MM.1S (cell line): Measurements from ENCODE around the gene RASAL2.

ENCODE experiments used
- DNase-seq: peaks from one replicate; pipeline ENCODE4 v3.0.0-alpha.2; 2015
- H2AFZ ChIP-seq: fragments of 300-600 bp; sonication (generic); 2 replicates; pipeline ENCODE4 v1.6.0; 2016; ENCODE audit warnings: antibody characterized with exemption, low read length
- H3F3A ChIP-seq: fragments of 300-600 bp; sonication (generic); 2 replicates; pipeline ENCODE4 v1.6.1; 2016; ENCODE audit warnings: mild to moderate bottlenecking, antibody characterized with exemption, low read length, moderate library complexity, mixed read lengths; ENCODE audit not compliant: insufficient read depth
- H3K27ac ChIP-seq: fragments of 300-600 bp; sonication (generic); 2 replicates; pipeline ENCODE4 v1.5.1; 2016; ENCODE audit warnings: mild to moderate bottlenecking, low read length
- H3K27me3 ChIP-seq: fragments of 300-600 bp; sonication (generic); replicated peaks from 2 replicates; pipeline ENCODE4 v1.6.0; 2016; ENCODE audit warnings: low read length; ENCODE audit not compliant: insufficient read depth
- H3K36me3 ChIP-seq: fragments of 300-600 bp; sonication (generic); replicated peaks from 2 replicates; pipeline ENCODE4 v1.6.1; 2016; ENCODE audit warnings: mild to moderate bottlenecking, low read length, mixed read lengths; ENCODE audit not compliant: insufficient read depth
- H3K4me1 ChIP-seq: fragments of 300-600 bp; sonication (generic); 2 replicates; pipeline ENCODE4 v1.6.1; 2016; ENCODE audit warnings: low read length, mixed read lengths
- H3K4me2 ChIP-seq: fragments of 300-600 bp; sonication (generic); 2 replicates; pipeline ENCODE4 v1.6.0; 2016; ENCODE audit warnings: low read depth, low read length
- H3K4me3 ChIP-seq: fragments of 300-600 bp; sonication (generic); 2 replicates; pipeline ENCODE4 v1.5.1; 2016; ENCODE audit warnings: low read length, mixed read lengths
- H3K79me2 ChIP-seq: fragments of 300-600 bp; sonication (generic); 2 replicates; pipeline ENCODE4 v1.6.1; 2016; ENCODE audit warnings: mixed run types, low read length, mixed read lengths
- H3K9ac ChIP-seq: fragments of 300-600 bp; sonication (generic); 2 replicates; pipeline ENCODE4 v1.6.1; 2016; ENCODE audit warnings: low read length, mixed read lengths
- H3K9me2 ChIP-seq: fragments of 300-600 bp; sonication (generic); replicated peaks from 2 replicates; pipeline ENCODE4 v1.6.1; 2016; ENCODE audit warnings: mild to moderate bottlenecking, low read length, mixed read lengths; ENCODE audit not compliant: insufficient read depth
- H3K9me3 ChIP-seq: fragments of 300-600 bp; sonication (generic); replicated peaks from 2 replicates; pipeline ENCODE4 v1.6.1; 2016; ENCODE audit warnings: mild to moderate bottlenecking, low read length, mixed read lengths; ENCODE audit not compliant: insufficient read depth
- H4K20me1 ChIP-seq: fragments of 300-600 bp; sonication (generic); 2 replicates; pipeline ENCODE4 v1.6.1; 2016; ENCODE audit warnings: mild to moderate bottlenecking, low read length, moderate library complexity, mixed read lengths; ENCODE audit not compliant: insufficient read depth
- CTCF ChIP-seq: fragments of 300-600 bp; sonication (generic); IDR thresholded peaks from 2 replicates; pipeline ENCODE4 v1.5.1; 2016; ENCODE audit warnings: antibody characterized with exemption, low read length, mixed read lengths
- EZH2 ChIP-seq: fragments of 300-600 bp; sonication (generic); optimal IDR thresholded peaks from 2 replicates; pipeline ENCODE3; 2017; ENCODE audit warnings: low read depth, mild to moderate bottlenecking, antibody characterized with exemption, low read length, mixed read lengths
- EZH2phosphoT487 ChIP-seq: fragments of 300-600 bp; sonication (generic); IDR thresholded peaks from 2 replicates; pipeline ENCODE4 v1.6.1; 2018; ENCODE audit warnings: antibody characterized with exemption, low read length

RASAL2 gene

GRCh38 chr1:178510155-178510554 lies 416.3 kb downstream of the RASAL2 start:
- Histone ChIP-seq H4K20me1 (no peaks in the 10 kb centered on the region), H3K27ac (no peak overlapping the region), H3K9me2 (no peaks in the 10 kb centered on the region), H3K9me3 (no peaks in the 10 kb centered on the region), H3K4me2 (no peak overlapping the region), H3K4me1 (no peaks in the 10 kb centered on the region), H3K9ac (no peak overlapping the region), H3F3A (no peaks in the 10 kb centered on the region), H3K79me2 (no peaks in the 10 kb centered on the region), H3K36me3 (no peaks in the 10 kb centered on the region), H2AFZ (no peak overlapping the region), H3K27me3 (no peaks in the 10 kb centered on the region), H3K4me3 (no peak overlapping the region)
- TF ChIP-seq EZH2phosphoT487 (no peak), EZH2 (no peak), CTCF (no peak)
- DNase-seq = no peak

- no peaks in the 10 kb centered on the region for H3K79me2 ChIP-seq
- H4K20me1 ChIP-seq = no peaks in the 10 kb centered on the region
- H3K27me3 ChIP-seq = no peaks in the 10 kb centered on the region
- no peak within 1 kb of the TSS for H3K27ac ChIP-seq
- H3F3A ChIP-seq = no peaks in the 10 kb centered on the region
- H3K9me3 ChIP-seq = no peaks in the 10 kb centered on the region
- H3K4me2 ChIP-seq = no peak within 1 kb of the TSS
- H3K9ac ChIP-seq = no peak within 1 kb of the TSS
- no peaks in the 10 kb centered on the region for H3K9me2 ChIP-seq
- no peaks in the 10 kb centered on the region for H3K36me3 ChIP-seq
- no peaks in the 10 kb centered on the region for H3K4me1 ChIP-seq
- no peak within 1 kb of the TSS for H3K4me3 ChIP-seq
- no peak for DNase-seq
- TF ChIP-seq EZH2 (no peak), EZH2phosphoT487 (no peak), CTCF (no peak)
- H2AFZ ChIP-seq = no peak within 1 kb of the TSS
These were observed 418.8 kb downstream of the RASAL2 start, which contains the start of gene TEX35 for GRCh38 chr1:178512566-178513277. TEX35 (plus strand) TSS chr1:178513109; CDS start chr1:178513189, 80 bp downstream.

- H3K9me2 ChIP-seq = no peaks in the 10 kb centered on the region
- no peaks in the 10 kb centered on the region for H3K9me3 ChIP-seq
- H4K20me1 ChIP-seq = no peaks in the 10 kb centered on the region
- DNase-seq = no peak
- no peaks in the 10 kb centered on the region for H3K79me2 ChIP-seq
- H3K4me3 ChIP-seq = no peak overlapping the region
- H3K27ac ChIP-seq = no peak overlapping the region
- TF ChIP-seq EZH2phosphoT487 (no peak), EZH2 (no peak), CTCF (no peak)
- H2AFZ ChIP-seq = no peak overlapping the region
- H3K27me3 ChIP-seq = no peaks in the 10 kb centered on the region
- H3K4me2 ChIP-seq = no peak overlapping the region
- no peaks in the 10 kb centered on the region for H3K4me1 ChIP-seq
- no peaks in the 10 kb centered on the region for H3K36me3 ChIP-seq
- no peaks in the 10 kb centered on the region for H3F3A ChIP-seq
- H3K9ac ChIP-seq = no peak overlapping the region
These were observed 419.5 kb downstream of the RASAL2 start for GRCh38 chr1:178513278-178513983.
